ENCODE results near the gene TRIM31. TPM values are rescaled to one million over a fixed set of nuclear protein-coding genes. Genes with fewer than 3 reads are reported as not detected.

The TRIM31 gene
- total RNA-seq, 4 donors from 2014 or later, result not detected

GRCh38 chr6:30073489-30074235 is 39.2 kb downstream of the TRIM31 start:
- DNase-seq (ENCODE audit: low spot score) (no peak), ATAC-seq (ENCODE audit: low FRiP score) (no peak)
- TF ChIP-seq CTCF (IDR thresholded peaks at IDR 0.05), result no peak

GRCh38 chr6:30071858-30072257 is 41.0 kb downstream of the TRIM31 start:
- TF ChIP-seq CTCF (IDR thresholded peaks at IDR 0.05), result no peak
- no peak for ATAC-seq (ENCODE audit: low FRiP score)
- no peak for DNase-seq (ENCODE audit: low spot score)

GRCh38 chr6:30071081-30071818 is 41.6 kb downstream of the TRIM31 start:
- ATAC-seq (ENCODE audit: low FRiP score) (no peak), DNase-seq (ENCODE audit: low spot score) (no peak)
- no peak for TF ChIP-seq CTCF (IDR thresholded peaks at IDR 0.05)

GRCh38 chr6:30067460-30068139 is 45.3 kb downstream of the TRIM31 start:
- ATAC-seq (ENCODE audit: low FRiP score) (no peak), DNase-seq (ENCODE audit: low spot score) (peak; percentile 62)
- no peak for TF ChIP-seq CTCF (IDR thresholded peaks at IDR 0.05)

- no peak for TF ChIP-seq CTCF (IDR thresholded peaks at IDR 0.05)
- ATAC-seq (ENCODE audit: low FRiP score) (peak; percentile 99), DNase-seq (ENCODE audit: low spot score) (peak; percentile 86)
Observed at GRCh38 chr6:30066577-30067459, 46.1 kb downstream of the TRIM31 start, which contains the start of gene PPP1R11. Gene PPP1R11 (plus strand): TSS chr6:30067198. CDS start chr6:30067411, 213 bp downstream.

GRCh38 chr6:30066082-30066481 is 46.8 kb downstream of the TRIM31 start:
- no peak for ATAC-seq (ENCODE audit: low FRiP score)
- no peak for DNase-seq (ENCODE audit: low spot score)
- TF ChIP-seq CTCF (IDR thresholded peaks at IDR 0.05), result no peak

All from omental fat pad (tissue), 4 donors.